NCI-H1092 treated with DMSO at 0.1 percent for 48 hours (cell line): ENCODE results near the gene SENP6.
"Not testable (repeated sequence)": the region's sequence is repeated elsewhere in the genome, so short reads cannot be mapped to it uniquely, and the experiment has no call there.

Experiments
- DNase-seq: peaks from one replicate; lab custom pipeline; 2025; lab: John Stamatoyannopoulos, UW

Gene SENP6

DNA sequence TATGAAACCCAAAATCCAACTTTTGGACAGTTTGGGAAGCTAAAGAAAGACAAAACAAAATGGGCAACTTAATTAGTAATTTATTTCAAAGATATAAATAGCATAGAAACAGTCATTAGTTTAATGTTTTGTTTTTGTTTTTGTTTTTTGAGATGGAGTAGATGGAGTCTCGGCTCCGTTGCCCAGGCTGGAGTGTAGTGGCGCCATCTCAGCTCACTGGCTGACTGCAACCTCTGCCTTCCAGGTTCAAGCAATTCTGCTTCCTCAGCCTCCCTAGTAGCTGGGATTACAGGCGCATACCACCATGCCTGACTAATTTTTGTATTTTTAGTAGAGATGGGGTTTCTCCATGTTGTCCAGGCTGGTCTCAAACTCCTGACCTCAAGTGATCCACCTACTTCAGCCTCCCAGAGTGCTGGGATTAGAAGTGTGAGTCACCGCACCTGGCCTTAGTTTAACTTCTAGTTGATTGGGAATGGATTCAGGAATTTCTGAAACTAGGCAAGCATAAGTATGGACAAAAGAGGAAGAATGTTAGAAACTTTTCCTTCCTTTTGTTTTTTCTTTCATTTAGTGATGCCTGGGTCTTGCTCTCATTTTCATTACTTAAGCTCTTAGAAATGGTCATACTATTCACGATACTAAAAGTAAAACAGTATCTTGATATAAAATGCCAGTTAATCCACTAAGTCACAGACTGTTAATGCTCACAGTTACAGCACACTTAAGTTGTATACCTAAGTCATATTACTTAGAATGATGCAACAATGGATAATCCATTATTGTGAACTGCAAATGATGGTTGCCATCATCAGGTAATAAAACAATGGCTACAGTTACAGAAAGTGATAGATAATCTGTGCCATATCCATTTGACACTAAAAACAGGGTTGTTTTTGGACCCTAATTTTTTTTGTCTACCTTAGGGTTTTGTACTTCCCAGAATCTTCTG lies 8.2 kb downstream of the SENP6 start:
- no peak for DNase-seq

DNA sequence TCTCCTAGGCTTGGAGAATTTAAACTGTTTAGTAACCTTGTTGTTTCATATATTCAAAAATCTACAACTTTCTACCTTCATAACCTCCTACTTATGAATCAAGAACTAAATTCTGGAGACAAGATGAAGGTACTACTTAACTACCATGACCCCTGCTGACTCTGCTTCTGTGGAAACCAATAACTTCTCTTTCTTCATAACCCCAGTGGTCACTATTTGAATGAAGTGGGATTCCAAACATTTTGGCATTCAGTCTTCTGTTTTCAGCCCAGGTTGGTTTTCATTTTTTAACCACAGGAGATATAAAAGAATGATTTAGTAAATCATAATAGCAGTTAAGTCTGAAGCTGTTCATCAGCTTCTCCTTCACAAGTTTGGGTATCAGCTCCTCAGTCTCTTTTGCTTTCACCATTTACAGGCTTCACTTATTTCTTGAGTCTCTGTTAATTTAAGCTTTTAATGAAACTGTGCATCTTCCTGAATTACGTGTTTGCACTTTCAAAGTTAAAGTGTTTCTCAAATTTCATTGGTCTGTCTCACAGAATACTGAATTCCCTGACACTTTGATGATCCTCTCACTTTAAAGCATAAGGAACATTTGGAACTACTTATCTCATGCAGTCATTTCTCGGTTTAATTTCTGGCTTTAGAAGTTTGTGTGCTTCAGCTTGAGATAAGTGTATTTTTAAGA lies 9.5 kb downstream of the SENP6 start:
- DNase-seq, result no peak

DNA sequence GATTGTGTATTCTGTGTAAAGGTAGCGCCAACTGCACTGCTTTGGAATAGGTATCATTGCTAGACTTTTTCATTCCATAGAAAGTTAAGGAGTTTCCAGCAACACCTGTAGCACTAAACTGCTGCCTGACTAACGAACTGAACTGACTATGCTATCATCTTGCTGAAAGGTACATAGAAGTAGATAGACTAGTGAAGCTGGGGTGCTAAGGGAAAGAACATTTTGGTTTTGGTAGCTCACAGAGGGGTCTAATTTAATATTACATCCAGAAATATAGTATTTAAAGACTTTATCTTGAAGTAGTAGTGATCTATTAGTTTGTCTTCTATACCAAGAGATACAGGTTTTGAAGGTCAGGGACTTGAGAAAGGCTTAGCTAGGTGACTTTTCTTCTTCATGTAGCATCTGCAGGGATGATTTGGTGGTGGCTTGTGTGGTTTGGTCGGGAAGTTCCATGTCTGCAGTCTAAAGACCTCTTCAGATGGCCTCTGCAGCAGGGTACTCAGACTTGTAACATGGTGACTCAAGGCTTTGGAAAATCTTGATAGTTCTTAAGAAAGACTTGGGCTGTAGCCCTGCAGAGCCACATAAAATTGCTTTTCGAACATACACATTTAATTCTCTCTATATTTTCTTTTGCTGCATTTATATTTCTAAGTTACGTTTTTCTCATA lies 10.2 kb downstream of the SENP6 start:
- DNase-seq, result no peak

DNA sequence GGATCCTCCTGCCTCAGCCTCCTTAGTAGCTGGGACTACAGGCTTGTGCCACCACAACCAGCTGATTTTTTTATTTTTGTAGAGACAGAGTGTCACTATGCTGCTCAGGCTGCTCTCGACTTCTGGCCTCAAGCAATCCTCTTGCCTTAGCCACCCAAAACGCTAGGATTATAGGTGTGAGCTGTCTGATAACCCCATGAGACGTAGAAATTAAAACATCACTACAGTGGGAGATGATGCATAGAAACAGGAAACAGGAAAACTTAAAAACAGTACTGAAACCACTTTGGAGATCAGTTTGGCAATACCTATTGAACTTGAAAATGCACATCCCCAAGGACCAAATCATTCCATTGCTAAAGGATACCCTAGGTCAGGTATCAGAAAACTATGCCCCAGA lies 10.8 kb downstream of the SENP6 start:
- no peak for DNase-seq

DNA sequence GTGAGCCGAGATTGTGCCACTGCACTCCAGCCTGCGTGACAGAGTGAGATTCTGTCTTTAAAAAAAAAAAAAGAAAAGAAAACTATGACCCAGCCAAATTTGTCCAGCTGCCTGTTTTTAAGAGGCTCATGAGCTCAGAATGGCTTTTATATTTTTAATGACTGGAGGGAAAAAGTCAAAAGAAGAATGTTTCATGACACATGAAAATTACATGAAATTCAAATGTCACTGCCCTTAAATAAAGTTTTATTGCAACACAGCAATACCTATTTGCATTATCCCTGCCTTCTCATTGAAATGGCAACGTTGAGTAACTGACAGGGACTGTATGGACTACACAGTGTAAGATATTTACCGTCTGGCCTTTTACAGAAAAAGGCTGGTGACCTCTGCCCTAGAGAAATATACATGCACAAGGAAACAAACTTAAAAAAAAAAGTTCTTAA lies 11.4 kb downstream of the SENP6 start:
- no peak for DNase-seq

DNA sequence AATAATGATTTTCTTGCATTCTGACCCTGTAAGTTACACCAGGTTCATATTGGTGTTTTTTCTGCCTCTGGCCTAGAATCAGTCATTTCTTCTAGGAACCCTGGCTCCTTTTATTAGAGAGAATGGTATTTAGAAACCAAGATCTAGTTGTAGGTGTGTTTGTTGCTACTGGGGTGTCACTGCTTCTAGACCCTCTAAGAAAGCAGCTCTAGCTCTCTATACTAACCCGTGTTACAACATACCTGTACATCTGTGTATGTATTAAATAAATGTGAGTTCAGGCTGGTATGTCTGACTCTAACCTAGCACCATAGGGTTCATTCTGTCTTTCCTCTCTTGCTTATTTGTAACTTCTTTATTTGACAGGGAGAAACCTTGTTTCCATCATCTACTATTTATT lies 16.8 kb downstream of the SENP6 start:
- DNase-seq, result no peak

DNA sequence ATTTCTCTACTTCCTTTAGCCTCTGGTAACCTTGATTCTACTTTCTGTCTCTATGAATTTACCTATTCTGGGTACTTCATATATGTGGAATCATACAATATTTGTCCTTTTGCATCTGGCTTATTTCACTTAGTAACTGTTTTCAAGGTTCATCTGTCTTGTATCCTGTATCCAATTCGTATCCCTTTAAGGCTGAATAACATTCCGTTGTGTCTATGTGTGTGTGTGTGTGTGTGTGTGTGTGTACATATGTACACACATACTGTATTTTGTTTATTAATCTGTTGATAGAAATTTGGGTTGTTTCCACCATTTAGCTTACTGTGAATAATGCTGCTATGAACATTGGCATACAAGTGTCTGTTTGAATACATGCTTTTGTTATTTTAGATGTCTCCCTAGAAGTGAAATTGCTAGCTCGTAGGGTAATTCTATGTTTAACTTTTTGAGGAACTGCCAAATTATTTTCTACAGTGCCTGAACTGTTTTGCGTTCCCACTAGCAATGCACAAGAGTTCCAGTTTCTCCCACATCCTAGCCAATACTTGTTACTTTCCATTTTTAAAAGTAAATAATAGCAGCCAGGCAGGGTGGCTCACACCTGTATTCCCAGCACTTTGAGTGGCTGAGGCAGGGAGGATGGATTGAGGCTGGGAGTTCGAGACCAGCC lies 17.7 kb downstream of the SENP6 start:
- DNase-seq, result no peak

DNA sequence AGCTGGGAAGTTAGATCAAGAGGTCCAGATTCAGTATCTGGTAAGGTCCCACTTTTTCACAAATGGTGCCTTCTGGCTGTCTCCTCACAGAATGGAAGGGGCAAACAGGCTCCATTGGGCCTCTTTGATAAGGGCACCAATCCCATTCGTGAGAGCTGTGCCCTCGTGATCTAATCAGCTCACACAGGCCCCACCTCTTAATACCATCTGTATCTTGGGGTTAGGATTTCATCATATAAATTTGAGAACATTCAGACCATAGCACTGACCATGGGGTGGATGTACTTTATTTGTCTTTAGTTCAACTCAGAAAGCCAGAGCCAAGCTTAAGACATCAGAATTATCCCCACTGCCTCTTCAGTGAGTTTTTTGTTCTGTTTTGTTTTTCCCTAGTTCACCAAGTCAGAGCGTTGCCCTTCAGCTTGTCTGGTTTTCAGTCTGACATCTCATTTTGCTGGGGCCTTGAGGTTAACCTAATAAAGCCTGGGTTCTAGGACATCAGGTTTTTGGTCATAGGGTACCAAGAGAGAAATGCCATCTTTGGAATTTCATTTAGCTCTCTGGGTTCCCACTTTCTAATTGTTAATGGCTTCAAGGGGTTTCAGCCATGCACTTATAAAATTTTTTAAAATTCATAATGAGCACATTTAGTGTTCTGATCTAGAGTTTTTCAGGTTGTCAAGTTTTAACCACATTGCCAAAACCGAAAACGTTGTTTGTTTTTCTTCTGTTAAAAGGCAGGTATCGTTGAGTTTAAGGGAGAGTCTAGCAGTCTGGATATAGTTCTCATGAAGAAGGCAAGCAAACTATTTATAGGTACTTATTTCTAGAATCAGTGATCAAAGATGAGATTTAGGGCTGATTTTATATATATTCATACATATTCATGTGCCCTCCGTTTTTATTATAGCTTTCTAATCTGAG lies 19.0 kb downstream of the SENP6 start:
- DNase-seq, result no peak

DNA sequence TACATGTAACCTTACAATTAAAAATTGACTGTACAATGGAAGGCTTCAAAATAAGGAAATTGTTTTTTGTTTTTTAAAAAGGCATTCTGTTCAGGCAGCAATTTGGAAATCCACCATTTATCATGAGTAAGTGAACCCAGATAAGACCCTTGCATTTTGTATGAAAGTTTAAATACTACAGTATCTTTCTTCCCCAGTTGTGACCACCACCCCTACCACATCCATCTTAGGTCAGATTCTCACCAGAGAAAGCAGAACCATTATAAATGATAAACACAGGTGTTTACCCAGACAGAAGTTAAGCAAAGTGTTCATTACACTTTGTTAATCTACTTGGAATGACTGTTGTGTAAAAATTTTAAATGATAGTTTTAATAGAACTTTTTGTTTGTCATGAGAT lies 20.2 kb downstream of the SENP6 start:
- no peak for DNase-seq

DNA sequence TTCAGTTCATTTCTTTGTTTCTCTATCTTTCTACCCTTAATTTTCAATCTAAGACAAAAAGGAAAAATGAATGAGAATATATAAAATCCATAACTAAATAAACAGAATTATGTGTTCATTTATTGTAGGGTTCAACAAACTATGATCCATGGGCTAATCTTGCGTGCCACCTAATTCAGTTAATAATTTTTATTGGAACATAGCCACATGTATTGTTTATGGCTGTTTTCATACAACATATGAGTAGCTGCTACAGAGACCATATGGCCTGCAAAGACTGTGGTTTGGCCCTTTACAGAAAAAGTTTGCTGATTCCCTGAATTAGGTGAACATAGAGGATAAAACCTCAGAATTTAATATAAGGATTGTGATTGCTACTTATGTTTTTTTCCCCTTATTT lies 21.8 kb downstream of the SENP6 start:
- DNase-seq, result no peak

DNA sequence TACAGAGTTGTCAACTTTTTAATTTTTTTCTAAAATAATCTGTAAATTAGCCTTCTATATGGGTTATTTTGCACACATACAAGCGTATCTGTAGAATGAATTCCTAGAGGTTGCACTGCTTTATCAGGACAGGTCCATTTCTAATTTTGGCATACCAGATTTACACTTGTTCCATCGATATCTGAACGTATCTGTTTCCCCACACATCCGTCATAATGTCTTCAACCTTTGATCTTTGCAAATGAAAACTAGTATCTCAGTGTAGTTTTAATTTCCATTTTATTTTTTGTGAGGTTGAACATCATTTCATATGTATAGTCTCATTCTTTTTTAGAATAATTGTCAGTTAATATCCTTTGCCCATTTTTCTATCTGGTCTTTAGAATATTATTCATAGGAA lies 22.7 kb downstream of the SENP6 start:
- DNase-seq, result no peak

DNA sequence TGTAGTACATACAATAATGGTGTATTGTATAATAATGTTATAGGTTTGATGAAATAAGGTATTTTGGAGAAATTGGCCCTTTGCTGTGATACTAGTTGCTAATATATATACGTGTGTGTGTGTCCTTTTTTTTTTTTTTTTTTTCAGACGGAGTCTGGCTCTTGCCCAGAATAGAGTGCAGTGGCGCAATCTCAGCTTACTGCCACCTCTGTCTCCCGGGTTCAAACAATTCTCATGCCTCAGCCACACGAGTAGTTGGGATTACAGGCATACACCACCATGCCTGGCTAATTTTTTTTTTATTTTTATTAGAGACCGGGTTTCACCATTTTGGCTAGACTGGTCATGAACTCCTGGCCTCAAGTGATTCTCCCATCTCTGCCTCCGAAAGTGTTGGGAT lies 23.3 kb downstream of the SENP6 start:
- DNase-seq, result no peak

DNA sequence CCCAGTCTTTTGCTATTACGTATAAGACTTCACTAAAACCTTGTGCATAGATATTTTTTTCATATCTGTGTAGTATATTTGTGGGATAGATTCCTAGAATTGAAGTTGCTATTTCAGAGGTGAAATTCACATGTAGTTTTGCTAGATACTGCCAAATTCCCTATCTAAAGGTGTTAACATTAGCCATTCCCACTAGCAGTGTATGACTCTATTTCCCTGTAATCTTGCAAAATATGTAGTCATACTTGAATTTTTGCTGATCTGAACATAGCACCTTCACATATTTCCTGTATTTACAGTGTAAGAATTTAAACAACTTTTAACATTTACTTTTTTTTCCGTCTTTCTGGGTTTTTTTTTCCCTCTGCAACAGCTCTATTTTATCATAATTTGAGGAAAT lies 24.9 kb downstream of the SENP6 start:
- no peak for DNase-seq

DNA sequence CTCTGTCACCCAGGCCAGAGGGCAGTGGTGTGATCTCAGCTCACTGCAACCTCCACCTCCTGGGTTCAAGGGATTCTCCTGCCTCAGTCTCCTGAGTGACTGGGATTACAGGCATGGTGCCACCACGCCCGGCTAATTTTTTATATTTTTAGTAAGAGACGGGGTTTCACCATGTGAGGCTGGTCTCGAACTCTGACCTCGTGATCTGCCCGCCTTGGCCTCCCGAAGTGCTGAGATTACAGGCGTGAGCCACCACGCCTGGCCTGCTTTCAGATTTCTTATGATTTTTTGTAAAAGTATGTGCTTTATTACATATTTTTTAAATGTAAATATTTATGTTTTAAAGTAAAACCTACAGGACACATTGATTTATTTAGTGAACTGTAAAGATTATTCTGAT lies 26.0 kb downstream of the SENP6 start:
- DNase-seq, result not testable (repeated sequence)

DNA sequence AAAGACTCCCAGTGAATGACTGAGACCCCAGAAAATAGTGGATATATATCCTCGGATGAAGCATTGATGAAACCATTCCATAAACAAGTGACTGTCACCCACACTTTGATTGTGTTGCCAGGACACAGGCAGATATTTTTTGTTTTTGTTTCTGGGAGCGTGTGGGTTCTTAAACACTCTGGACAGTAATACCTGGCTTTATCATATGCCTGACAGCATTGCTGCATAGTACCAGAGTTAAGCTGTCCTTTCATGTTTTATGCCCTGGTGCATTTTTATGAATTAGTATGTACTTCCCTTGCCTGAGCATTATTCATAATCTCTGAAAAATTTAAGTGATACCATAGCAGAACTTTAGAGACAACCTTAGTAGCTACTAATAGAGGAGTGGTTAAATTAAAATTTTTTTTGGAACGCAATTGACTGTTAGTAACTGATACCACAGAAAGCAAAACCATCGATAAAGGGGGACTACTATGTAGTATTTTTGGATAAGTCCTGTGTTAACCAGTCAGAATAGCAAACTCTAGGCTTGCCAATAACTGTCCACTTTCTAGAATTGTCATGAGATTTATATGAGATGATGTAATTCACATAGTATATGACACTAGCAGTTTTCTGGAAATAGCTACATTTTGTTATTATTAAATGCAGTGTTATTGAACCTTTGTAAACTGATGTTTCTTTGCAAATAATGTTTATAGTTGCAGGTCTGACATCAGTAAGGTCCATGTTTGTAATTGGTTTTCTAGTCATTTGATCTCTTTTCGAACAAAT lies 30.4 kb downstream of the SENP6 start:
- no peak for DNase-seq

DNA sequence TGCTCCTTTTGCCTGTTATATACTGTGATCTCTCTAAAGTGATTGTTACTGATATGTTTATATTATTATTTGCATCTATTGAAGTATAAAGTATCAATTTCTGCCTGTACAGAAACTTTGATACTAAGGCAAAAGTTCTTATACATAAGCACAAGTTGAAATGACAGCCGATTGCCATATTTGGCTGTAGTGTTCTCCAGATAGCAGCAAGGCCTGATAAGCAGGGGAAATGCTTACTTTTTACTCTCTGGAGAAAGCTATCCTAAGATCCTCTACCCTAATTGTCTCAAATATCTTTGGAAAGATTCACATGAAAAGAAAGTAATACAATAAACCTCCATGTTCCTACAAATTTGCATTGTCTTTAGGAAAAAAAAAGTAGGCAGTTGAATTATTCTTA lies 31.4 kb downstream of the SENP6 start:
- DNase-seq, result no peak

DNA sequence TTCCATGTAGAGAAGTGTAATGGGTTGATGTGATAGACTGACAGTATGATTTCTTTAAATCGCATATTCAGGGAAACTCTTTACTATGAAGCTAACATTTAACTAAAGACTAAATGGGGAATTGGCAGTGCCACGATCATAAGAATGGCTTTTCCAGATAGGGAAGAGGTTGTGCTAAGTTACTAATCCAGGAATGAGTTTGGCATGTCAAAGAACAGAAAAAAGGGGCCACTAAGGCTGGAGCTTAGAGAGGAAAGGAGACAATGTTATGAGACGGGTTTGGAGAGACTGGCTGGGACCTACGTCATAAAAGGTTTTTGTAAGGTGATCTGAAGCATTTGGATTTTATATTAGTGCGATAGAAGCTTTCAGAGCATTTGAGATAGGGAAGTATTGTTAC lies 40.6 kb downstream of the SENP6 start:
- DNase-seq, result no peak

DNA sequence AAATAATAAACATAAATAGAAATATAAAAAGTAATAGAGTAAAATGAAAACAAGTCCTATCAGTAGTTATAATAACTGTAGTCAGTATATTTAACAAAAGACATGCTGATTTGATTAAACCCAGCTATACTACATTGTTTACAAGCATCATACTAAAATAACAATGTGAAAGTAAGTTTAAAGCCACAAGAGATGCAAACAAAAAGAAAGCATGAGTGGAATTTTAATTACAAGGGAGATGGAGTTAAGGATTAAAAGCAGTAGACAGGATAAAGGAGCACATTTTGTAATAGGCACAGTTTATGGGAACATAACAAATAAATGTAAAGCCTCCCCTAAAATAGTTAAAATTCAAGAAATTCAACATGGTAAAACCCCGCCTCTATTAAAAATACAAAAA lies 41.5 kb downstream of the SENP6 start:
- no peak for DNase-seq

DNA sequence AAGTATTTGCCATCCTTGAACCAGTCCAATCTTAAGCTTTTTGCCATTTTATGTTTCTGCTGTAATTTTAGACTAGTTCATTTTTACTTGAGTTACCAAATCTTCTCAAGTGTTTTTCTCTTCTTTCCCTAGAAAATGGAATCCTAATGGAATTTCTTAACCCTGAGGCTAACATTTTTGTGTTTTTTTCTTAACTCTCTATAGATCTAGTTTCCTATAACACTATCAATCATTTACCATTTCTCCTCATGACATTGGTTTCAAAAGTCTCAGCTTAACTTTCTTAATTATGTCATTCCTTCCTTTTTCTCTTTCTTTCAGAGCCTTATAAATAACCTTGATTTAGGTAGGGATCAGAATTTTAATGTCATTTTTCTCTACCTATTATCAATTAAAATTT lies 54.8 kb downstream of the SENP6 start:
- no peak for DNase-seq

DNA sequence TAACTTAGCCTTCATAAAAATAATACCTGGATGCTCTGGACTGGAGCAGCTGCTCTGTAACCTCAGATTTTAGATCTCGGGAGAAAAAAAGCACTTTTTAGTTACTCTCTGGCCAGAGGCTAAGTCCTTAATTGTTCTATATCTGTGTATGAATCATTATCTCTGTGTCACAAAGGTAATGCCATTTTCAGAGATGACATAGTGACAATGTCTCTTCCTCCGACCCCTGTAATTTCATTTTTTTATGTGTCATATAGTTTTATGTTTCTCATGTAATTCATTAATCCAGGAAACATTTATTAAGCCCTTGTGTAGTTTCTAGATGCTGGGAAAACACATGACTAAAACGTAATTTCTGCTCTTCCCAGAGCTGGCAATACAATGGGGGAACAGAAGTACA lies 55.6 kb downstream of the SENP6 start:
- no peak for DNase-seq
